Neuron (in vitro differentiated cells): ENCODE results near the gene ANAPC4.

Experiments used
- H2AFZ ChIP-seq: one replicate; pipeline ENCODE4 v1.6.1; 2013; ENCODE audit warnings: low read depth, mild to moderate bottlenecking, inconsistent platforms, low read length, moderate library complexity
- H3K27me3 ChIP-seq: one replicate; pipeline ENCODE4 v1.6.1; 2013; ENCODE audit warnings: low read length; ENCODE audit not compliant: insufficient read depth
- H3K36me3 ChIP-seq: one replicate; pipeline ENCODE4 v1.6.1; 2013; ENCODE audit warnings: low read length; ENCODE audit not compliant: insufficient read depth
- H3K4me1 ChIP-seq: one replicate; pipeline ENCODE4 v1.6.1; 2013; ENCODE audit warnings: low read length; ENCODE audit not compliant: insufficient read depth
- H3K4me3 ChIP-seq: 2 replicates; pipeline ENCODE4 v1.5.1; 2013; ENCODE audit warnings: mild to moderate bottlenecking, low read length, moderate library complexity
- H3K9me3 ChIP-seq: one replicate; pipeline ENCODE4 v1.6.1; 2013; ENCODE audit warnings: low read length

ANAPC4 gene

DNA sequence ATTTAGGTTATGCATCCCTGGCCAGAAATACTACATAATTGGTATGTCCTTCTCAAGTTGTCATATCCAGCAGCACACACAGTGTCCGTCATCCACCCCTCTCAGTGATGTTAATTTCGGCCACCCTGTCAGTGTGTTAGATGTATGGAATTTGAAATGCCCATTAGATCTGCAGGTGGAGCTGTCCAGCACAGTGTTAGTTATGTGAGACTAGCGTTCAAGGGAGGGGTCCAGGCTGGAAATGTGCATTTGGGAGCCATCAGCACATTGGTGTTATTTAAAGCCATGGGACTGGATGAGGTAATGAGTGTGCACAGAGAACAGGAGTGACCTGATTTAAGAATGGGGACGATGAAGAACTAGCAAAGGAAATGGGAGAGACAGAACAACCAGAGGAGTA lies 22.4 kb downstream of the ANAPC4 start:
- H3K4me3 ChIP-seq, result no peak overlapping the region
- no peak overlapping the region for H2AFZ ChIP-seq
- H3K36me3 ChIP-seq, result peaks cover 60% of the 10 kb centered on the region
- H3K4me1 ChIP-seq, result no peaks in the 10 kb centered on the region
- H3K27me3 ChIP-seq, result no peaks in the 10 kb centered on the region
- peaks cover 13% of the 10 kb centered on the region for H3K9me3 ChIP-seq

DNA sequence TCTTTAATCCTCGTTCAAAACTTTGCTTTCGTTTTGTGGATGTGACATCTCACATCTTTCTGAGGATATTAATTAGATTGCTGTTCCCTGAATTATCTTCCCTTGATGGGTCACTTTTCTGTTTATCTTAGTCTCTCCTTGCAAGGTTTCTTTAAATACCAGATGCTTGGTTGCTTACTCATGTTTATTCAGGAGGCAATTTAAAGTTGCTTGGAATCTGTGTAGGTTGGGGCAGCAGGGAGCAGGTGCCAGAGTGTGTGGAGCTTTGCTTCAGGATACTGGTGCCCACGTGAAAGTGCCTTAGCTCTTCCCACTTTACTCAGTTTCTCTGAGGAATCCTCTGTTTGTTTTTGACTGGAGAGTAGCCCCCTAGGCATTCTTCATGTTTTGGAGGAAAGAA lies 24.0 kb downstream of the ANAPC4 start:
- Histone ChIP-seq H3K9me3 (peaks cover 8% of the 10 kb centered on the region), H3K36me3 (peaks cover 59% of the 10 kb centered on the region), H3K4me3 (no peak overlapping the region), H2AFZ (no peak overlapping the region), H3K27me3 (no peaks in the 10 kb centered on the region), H3K4me1 (no peaks in the 10 kb centered on the region)

- no peaks in the 10 kb centered on the region for H3K27me3 ChIP-seq
- H3K4me1 ChIP-seq, result no peaks in the 10 kb centered on the region
- no peak overlapping the region for H2AFZ ChIP-seq
- H3K9me3 ChIP-seq, result no peaks in the 10 kb centered on the region
- peaks cover 52% of the 10 kb centered on the region for H3K36me3 ChIP-seq
- H3K4me3 ChIP-seq, result no peak overlapping the region
Observed at GRCh38 chr4:25402521-25402920, 25.5 kb downstream of the ANAPC4 start.

- Histone ChIP-seq H2AFZ (no peak overlapping the region), H3K27me3 (no peaks in the 10 kb centered on the region), H3K9me3 (no peaks in the 10 kb centered on the region), H3K4me3 (no peak overlapping the region), H3K36me3 (peaks cover 50% of the 10 kb centered on the region), H3K4me1 (no peaks in the 10 kb centered on the region)
Observed at GRCh38 chr4:25403699-25404098, 26.6 kb downstream of the ANAPC4 start.

DNA sequence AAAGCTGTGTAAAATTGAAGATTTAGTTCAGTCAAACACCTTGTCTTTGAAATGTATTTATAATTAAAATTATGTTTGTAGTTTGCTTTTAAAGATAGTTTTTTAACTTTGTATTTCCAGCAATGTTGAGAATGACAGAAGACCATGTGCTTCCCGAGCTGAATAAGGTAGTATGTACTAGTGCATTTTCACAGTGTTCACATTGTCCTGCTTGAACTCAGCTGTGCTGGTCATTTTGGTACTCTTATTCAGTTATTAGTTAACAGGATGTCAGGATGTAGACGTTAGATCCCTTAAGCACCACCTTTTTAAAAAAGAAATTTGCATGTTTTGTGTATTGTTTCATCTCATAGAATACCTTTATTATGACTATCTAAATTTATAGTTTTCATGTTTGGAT lies 28.4 kb downstream of the ANAPC4 start:
- Histone ChIP-seq H3K27me3 (no peaks in the 10 kb centered on the region), H2AFZ (no peak overlapping the region), H3K9me3 (no peaks in the 10 kb centered on the region), H3K4me1 (no peaks in the 10 kb centered on the region), H3K4me3 (no peak overlapping the region), H3K36me3 (peaks cover 57% of the 10 kb centered on the region)

GRCh38 chr4:25406081-25406692 lies 29.1 kb downstream of the ANAPC4 start:
- Histone ChIP-seq H2AFZ (no peak overlapping the region), H3K27me3 (no peaks in the 10 kb centered on the region), H3K4me1 (no peaks in the 10 kb centered on the region), H3K36me3 (peaks cover 64% of the 10 kb centered on the region), H3K4me3 (no peak overlapping the region), H3K9me3 (no peaks in the 10 kb centered on the region)

- Histone ChIP-seq H3K4me3 (no peak overlapping the region), H3K4me1 (no peaks in the 10 kb centered on the region), H3K36me3 (peaks cover 68% of the 10 kb centered on the region), H3K9me3 (no peaks in the 10 kb centered on the region), H2AFZ (no peak overlapping the region), H3K27me3 (no peaks in the 10 kb centered on the region)
Observed at GRCh38 chr4:25410820-25411529, 33.9 kb downstream of the ANAPC4 start.

DNA sequence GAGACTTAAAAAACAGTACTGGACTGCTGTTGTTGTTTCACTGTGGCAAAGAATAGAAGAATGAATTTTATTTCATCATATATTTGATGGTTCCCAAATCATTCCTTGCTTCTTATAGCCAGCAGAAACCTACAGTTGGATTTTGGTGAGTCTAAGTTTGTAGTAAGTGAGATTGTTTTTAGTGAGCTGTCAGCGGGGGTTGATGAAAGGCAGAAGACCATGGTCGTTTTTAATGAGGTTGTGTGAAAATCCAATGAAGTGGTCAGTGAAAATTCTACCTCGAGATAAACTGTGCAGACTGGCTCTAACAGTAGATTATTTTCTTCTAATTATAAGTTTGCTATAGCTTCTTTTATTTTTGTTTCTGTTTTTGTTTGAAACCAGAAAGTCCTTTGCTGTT lies 36.2 kb downstream of the ANAPC4 start:
- Histone ChIP-seq H3K27me3 (no peaks in the 10 kb centered on the region), H3K9me3 (no peaks in the 10 kb centered on the region), H3K4me1 (no peaks in the 10 kb centered on the region), H3K4me3 (no peak overlapping the region), H3K36me3 (peaks cover 77% of the 10 kb centered on the region), H2AFZ (no peak overlapping the region)

DNA sequence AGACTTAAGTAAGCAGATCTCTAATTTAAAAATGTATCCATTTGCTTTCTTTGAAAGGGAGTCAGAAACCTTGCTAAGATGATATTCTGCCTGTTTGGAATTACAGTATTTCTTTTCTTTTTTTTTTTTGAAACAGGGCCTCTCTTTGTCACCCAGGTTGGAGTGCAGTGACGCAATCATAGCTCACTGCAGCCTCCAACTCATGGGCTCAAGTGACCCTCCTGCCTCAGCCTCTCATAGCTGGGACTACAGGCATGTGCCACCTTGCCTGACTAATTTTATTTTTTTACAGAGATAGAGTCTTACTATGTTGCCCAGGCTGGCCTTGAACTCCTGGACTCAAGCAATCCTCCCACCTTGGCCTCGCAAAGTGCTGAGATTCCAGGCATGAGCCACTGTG lies 40.0 kb downstream of the ANAPC4 start:
- no peak overlapping the region for H2AFZ ChIP-seq
- H3K36me3 ChIP-seq, result peaks cover 50% of the 10 kb centered on the region
- H3K27me3 ChIP-seq, result no peaks in the 10 kb centered on the region
- no peak overlapping the region for H3K4me3 ChIP-seq
- no peaks in the 10 kb centered on the region for H3K4me1 ChIP-seq
- no peaks in the 10 kb centered on the region for H3K9me3 ChIP-seq

DNA sequence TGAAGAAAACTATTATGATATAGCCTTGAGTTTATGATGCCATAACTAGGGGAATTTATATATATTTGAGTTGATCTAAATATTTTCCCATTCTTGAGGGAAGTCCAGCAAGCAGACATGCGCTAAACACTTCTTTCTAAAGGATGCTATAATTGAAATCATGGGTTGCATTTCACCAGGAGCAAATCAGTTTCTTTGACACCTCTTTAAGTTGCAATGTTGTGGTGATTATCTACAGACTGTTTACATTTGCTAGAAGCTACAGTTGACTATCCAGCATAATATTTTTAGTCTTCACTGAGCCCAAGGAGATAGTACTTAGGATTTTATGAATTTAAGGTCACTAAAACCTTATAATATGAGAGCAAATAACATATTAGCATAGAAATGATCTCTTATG lies 43.9 kb downstream of the ANAPC4 start:
- H3K9me3 ChIP-seq, result no peaks in the 10 kb centered on the region
- H3K36me3 ChIP-seq, result peaks cover 28% of the 10 kb centered on the region
- H3K4me1 ChIP-seq, result no peaks in the 10 kb centered on the region
- no peak overlapping the region for H3K4me3 ChIP-seq
- no peak overlapping the region for H2AFZ ChIP-seq
- no peaks in the 10 kb centered on the region for H3K27me3 ChIP-seq

GRCh38 chr4:25421816-25422525 lies 44.9 kb downstream of the ANAPC4 start:
- Histone ChIP-seq H2AFZ (no peak overlapping the region), H3K4me3 (no peak overlapping the region), H3K27me3 (no peaks in the 10 kb centered on the region), H3K4me1 (no peaks in the 10 kb centered on the region), H3K9me3 (no peaks in the 10 kb centered on the region), H3K36me3 (peaks cover 18% of the 10 kb centered on the region)

DNA sequence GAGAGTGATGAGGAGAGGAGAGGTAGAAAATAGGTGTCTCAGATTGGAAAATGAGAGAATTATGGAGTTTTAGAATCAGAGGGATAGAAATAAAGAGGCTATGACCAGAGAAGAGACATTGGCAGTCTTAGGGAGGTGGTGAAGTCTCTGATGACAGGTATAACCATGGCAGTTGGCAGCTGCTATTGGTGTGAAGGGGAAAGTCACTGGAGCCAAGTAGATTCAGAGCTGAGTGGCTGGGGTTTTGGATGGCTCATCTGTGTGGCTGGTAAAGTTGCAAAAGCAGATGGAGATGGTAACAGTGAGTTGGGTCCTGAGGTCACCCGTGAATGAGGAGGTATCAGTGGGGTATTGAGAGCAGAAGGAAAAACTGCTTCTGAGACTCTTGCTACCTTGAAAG lies 46.5 kb downstream of the ANAPC4 start:
- H3K4me3 ChIP-seq, result no peak overlapping the region
- H3K36me3 ChIP-seq, result peaks cover 3% of the 10 kb centered on the region
- H3K9me3 ChIP-seq, result no peaks in the 10 kb centered on the region
- no peaks in the 10 kb centered on the region for H3K4me1 ChIP-seq
- no peak overlapping the region for H2AFZ ChIP-seq
- no peaks in the 10 kb centered on the region for H3K27me3 ChIP-seq

DNA sequence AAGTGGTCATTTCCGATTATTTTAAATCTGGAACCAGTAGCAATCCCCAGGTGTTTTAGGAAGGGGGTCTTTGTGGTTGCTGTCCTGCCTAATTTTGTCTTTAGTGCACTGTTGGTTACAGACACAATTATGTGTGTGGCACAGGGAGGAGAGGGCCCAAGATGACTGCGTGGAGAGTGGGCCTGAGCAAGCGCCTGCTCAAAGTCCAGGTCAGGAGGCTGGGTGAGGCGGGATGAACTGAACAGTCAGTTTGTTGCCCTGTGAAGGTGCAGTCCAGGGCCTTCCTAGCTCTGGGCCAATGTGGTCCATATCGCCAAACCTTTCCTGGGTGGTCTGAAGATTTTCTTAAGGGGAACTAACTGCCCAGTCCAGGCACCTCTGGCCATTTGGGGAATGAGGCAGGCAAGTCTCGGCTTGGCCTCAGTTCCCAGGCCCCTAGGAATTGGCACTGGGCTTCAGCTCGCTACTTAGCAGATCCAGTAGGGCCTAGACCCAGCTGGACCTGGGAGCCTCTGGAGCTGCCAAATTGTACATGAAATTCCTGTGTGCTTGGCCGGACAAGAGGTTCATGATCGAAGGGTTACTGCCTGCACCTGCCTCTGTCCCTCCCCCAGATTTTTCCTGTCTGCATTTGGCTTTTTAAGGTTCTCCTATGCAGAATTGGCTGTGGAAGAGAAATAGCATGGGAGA lies 47.6 kb downstream of the ANAPC4 start:
- H3K4me3 ChIP-seq, result no peak overlapping the region
- no peaks in the 10 kb centered on the region for H3K9me3 ChIP-seq
- H3K27me3 ChIP-seq, result no peaks in the 10 kb centered on the region
- no peak overlapping the region for H2AFZ ChIP-seq
- H3K36me3 ChIP-seq, result no peaks in the 10 kb centered on the region
- H3K4me1 ChIP-seq, result no peaks in the 10 kb centered on the region
